ENCODE measurements around the gene HHAT.

DNA sequence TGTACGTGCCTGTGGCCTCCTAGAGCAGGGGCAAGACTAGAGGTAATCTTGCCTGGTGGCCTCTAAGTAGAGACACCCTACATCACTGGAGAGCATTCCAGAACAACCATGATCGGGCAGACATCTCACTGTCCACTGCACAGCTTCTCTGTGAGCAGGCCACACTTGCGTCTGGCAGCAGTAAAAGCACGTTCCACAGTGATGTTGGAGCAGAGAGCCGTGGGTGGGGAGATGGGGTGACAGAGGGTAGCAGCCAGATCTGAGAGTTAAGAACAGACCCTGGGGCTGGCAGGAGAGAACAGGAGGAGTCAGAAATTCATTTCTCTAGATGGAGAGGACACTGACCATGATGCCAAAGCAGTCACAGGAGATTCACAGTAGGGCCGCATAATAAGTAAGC is 293.0 kb downstream of the HHAT start:
- TF ChIP-seq RFX1 (IDR thresholded peaks at IDR 0.05) (no peak), ZNF383 (CRISPR knock-in tag; IDR thresholded peaks at IDR 0.05; ENCODE audit: borderline replicate concordance) (no peak), DNMT1 (CRISPR knock-in tag; IDR thresholded peaks at IDR 0.05) (no peak), ZNF143 (CRISPR knock-in tag; IDR thresholded peaks at IDR 0.05) (no peak), ATF1 (CRISPR knock-in tag; IDR thresholded peaks at IDR 0.05) (no peak)
- TF ChIP-seq, protein P1, sequence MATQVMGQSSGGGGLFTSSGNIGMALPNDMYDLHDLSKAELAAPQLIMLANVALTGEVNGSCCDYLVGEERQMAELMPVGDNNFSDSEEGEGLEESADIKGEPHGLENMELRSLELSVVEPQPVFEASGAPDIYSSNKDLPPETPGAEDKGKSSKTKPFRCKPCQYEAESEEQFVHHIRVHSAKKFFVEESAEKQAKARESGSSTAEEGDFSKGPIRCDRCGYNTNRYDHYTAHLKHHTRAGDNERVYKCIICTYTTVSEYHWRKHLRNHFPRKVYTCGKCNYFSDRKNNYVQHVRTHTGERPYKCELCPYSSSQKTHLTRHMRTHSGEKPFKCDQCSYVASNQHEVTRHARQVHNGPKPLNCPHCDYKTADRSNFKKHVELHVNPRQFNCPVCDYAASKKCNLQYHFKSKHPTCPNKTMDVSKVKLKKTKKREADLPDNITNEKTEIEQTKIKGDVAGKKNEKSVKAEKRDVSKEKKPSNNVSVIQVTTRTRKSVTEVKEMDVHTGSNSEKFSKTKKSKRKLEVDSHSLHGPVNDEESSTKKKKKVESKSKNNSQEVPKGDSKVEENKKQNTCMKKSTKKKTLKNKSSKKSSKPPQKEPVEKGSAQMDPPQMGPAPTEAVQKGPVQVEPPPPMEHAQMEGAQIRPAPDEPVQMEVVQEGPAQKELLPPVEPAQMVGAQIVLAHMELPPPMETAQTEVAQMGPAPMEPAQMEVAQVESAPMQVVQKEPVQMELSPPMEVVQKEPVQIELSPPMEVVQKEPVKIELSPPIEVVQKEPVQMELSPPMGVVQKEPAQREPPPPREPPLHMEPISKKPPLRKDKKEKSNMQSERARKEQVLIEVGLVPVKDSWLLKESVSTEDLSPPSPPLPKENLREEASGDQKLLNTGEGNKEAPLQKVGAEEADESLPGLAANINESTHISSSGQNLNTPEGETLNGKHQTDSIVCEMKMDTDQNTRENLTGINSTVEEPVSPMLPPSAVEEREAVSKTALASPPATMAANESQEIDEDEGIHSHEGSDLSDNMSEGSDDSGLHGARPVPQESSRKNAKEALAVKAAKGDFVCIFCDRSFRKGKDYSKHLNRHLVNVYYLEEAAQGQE (IDR thresholded peaks at IDR 0.05; ENCODE audit: borderline replicate concordance in 1 of 2, low read depth in 1 of 2, low read length in 2 of 2): no peak
- TF ChIP-seq, protein P2, sequence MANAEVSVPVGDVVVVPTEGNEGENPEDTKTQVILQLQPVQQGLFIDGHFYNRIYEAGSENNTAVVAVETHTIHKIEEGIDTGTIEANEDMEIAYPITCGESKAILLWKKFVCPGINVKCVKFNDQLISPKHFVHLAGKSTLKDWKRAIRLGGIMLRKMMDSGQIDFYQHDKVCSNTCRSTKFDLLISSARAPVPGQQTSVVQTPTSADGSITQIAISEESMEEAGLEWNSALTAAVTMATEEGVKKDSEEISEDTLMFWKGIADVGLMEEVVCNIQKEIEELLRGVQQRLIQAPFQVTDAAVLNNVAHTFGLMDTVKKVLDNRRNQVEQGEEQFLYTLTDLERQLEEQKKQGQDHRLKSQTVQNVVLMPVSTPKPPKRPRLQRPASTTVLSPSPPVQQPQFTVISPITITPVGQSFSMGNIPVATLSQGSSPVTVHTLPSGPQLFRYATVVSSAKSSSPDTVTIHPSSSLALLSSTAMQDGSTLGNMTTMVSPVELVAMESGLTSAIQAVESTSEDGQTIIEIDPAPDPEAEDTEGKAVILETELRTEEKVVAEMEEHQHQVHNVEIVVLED (CRISPR knock-in tag; IDR thresholded peaks at IDR 0.05; ENCODE audit: borderline replicate concordance): no peak
